ENCODE data around the gene CCM2. TPM values are rescaled to one million over a fixed set of nuclear protein-coding genes. Genes with fewer than 3 reads are reported as not detected.
"Not testable (repeated sequence)": the region's sequence is repeated elsewhere in the genome, so short reads cannot be mapped to it uniquely, and the experiment has no call there.

Gene CCM2
- total RNA-seq, 1 donor from 2014 or later: 47.8 TPM

DNA sequence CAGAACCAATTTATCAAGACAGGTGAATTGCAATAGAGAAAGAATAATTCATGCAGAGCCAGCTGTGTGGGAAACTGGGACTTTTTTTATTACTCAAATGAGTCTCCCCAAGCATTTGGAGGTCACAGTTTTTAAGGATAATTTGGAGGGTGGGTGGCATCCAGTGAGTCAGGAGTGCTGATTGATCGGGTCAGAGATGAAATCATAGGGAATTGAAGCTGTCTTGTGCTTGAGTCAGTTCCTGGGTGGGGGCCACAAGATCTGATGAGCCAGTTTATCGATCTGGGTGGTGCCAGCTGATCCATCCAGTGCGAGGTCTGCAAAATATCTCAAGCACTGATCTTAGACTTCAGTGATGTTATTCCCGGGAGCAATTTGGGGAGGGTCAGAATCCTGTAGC is 11.3 kb upstream of the CCM2 start:
- H3K27ac Mint-ChIP-seq (ENCODE audit: unreplicated experiment): no peak overlapping the region
- peaks cover 43% of the 10 kb centered on the region for H3K4me1 Mint-ChIP-seq (ENCODE audit: low read depth)
- H3K27me3 Mint-ChIP-seq (ENCODE audit: low read depth): no peaks in the 10 kb centered on the region
- H3K36me3 Mint-ChIP-seq (ENCODE audit: low read depth): peaks cover 13% of the 10 kb centered on the region
- no peak for DNase-seq (ENCODE audit: low spot score)
- no peak overlapping the region for H3K4me3 Mint-ChIP-seq (ENCODE audit: unreplicated experiment)
- H3K9me3 Mint-ChIP-seq (ENCODE audit: low read depth): no peaks in the 10 kb centered on the region
- TF ChIP-seq, protein P1, sequence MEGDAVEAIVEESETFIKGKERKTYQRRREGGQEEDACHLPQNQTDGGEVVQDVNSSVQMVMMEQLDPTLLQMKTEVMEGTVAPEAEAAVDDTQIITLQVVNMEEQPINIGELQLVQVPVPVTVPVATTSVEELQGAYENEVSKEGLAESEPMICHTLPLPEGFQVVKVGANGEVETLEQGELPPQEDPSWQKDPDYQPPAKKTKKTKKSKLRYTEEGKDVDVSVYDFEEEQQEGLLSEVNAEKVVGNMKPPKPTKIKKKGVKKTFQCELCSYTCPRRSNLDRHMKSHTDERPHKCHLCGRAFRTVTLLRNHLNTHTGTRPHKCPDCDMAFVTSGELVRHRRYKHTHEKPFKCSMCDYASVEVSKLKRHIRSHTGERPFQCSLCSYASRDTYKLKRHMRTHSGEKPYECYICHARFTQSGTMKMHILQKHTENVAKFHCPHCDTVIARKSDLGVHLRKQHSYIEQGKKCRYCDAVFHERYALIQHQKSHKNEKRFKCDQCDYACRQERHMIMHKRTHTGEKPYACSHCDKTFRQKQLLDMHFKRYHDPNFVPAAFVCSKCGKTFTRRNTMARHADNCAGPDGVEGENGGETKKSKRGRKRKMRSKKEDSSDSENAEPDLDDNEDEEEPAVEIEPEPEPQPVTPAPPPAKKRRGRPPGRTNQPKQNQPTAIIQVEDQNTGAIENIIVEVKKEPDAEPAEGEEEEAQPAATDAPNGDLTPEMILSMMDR (IDR thresholded peaks at IDR 0.05): no peak

GRCh38 chr7:44989132-44989531 is 10.9 kb upstream of the CCM2 start:
- H3K27ac Mint-ChIP-seq (ENCODE audit: unreplicated experiment): no peak overlapping the region
- peaks cover 43% of the 10 kb centered on the region for H3K4me1 Mint-ChIP-seq (ENCODE audit: low read depth)
- no peaks in the 10 kb centered on the region for H3K27me3 Mint-ChIP-seq (ENCODE audit: low read depth)
- H3K4me3 Mint-ChIP-seq (ENCODE audit: unreplicated experiment): no peak overlapping the region
- no peaks in the 10 kb centered on the region for H3K9me3 Mint-ChIP-seq (ENCODE audit: low read depth)
- TF ChIP-seq, protein P1 (IDR thresholded peaks at IDR 0.05): no peak
- DNase-seq (ENCODE audit: low spot score): no peak
- H3K36me3 Mint-ChIP-seq (ENCODE audit: low read depth): peaks cover 10% of the 10 kb centered on the region

- Mint-ChIP-seq H3K27me3 (ENCODE audit: low read depth) (no peaks in the 10 kb centered on the region), H3K4me3 (ENCODE audit: unreplicated experiment) (no peak overlapping the region), H3K27ac (ENCODE audit: unreplicated experiment) (peak overlapping the region; percentile 63), H3K4me1 (ENCODE audit: low read depth) (peaks cover 31% of the 10 kb centered on the region), H3K36me3 (ENCODE audit: low read depth) (no peaks in the 10 kb centered on the region), H3K9me3 (ENCODE audit: low read depth) (no peaks in the 10 kb centered on the region)
- TF ChIP-seq, protein P1 (IDR thresholded peaks at IDR 0.05): no peak
- no peak for DNase-seq (ENCODE audit: low spot score)
Measured at GRCh38 chr7:44990109-44991023, 9.6 kb upstream of the CCM2 start.

DNA sequence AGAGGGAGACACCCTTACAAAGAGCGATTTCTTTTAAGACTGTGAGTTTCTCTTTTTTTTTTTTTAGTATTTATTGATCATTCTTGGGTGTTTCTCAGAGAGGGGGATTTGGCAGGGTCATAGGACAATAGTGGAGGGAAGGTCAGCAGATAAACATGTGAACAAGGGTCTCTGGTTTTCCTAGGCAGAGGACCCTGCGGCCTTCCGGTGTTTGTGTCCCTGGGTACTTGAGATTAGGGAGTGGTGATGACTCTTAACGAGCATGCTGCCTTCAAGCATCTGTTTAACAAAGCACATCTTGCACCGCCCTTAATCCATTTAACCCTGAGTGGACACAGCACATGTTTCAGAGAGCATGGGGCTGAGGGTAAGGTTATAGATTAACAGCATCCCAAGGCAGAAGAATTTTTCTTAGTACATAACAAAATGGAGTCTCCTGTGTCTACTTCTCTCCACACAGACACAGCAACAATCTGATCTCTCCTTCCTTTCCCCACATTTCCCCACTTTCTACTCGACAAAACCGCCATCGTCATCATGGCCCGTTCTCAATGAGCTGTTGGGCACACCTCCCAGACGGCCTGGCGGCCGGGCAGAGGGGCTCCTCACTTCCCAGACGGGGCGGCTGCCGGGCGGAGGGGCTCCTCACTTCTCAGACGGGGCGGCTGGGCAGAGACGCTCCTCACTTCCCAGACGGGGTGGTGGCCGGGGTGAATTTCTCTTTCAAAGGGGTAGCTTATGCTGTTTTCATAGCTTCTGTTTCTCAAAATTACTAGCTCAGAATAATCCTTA is 7.8 kb upstream of the CCM2 start:
- not testable (repeated sequence) for DNase-seq (ENCODE audit: low spot score); H3K9me3 Mint-ChIP-seq (ENCODE audit: low read depth); H3K27me3 Mint-ChIP-seq (ENCODE audit: low read depth); H3K36me3 Mint-ChIP-seq (ENCODE audit: low read depth); H3K4me3 Mint-ChIP-seq (ENCODE audit: unreplicated experiment); H3K27ac Mint-ChIP-seq (ENCODE audit: unreplicated experiment)
- H3K4me1 Mint-ChIP-seq (ENCODE audit: low read depth): peaks cover 14% of the 10 kb centered on the region

GRCh38 chr7:44994877-44995554 is 5.0 kb upstream of the CCM2 start:
- no peaks in the 10 kb centered on the region for H3K9me3 Mint-ChIP-seq (ENCODE audit: low read depth)
- peaks cover 9% of the 10 kb centered on the region for H3K4me1 Mint-ChIP-seq (ENCODE audit: low read depth)
- no peak for DNase-seq (ENCODE audit: low spot score)
- H3K4me3 Mint-ChIP-seq (ENCODE audit: unreplicated experiment): no peak overlapping the region
- H3K27me3 Mint-ChIP-seq (ENCODE audit: low read depth): no peaks in the 10 kb centered on the region
- no peaks in the 10 kb centered on the region for H3K36me3 Mint-ChIP-seq (ENCODE audit: low read depth)
- no peak overlapping the region for H3K27ac Mint-ChIP-seq (ENCODE audit: unreplicated experiment)
- TF ChIP-seq, protein P1 (IDR thresholded peaks at IDR 0.05): no peak
